Neural crest cell (in vitro differentiated cells): ENCODE results near the gene RRAD. TPM values are rescaled to one million over a fixed set of nuclear protein-coding genes. Genes with fewer than 3 reads are reported as not detected.
A peak's percentile ranks its signal among the peaks of the same experiment; 100 is the strongest.

Experiments used
- DNase-seq: peaks from one replicate; pipeline ENCODE4 v3.0.0; 2021; ENCODE audit warnings: low read depth, mixed read lengths, low spot score
- H3K27ac Mint-ChIP-seq: one replicate; pipeline ENCODE4 v1.8.0; 2021; ENCODE audit warnings: mild to moderate bottlenecking, mixed read lengths; ENCODE audit not compliant: unreplicated experiment
- H3K27me3 Mint-ChIP-seq: 2 replicates; pipeline ENCODE4 v1.8.0; 2021; ENCODE audit warnings: low read depth, mild to moderate bottlenecking, mixed read lengths
- H3K36me3 Mint-ChIP-seq: 2 replicates; pipeline ENCODE4 v1.8.0; 2021; ENCODE audit warnings: low read depth, mild to moderate bottlenecking, mixed read lengths
- H3K4me1 Mint-ChIP-seq: 2 replicates; pipeline ENCODE4 v1.8.0; 2021; ENCODE audit warnings: mixed read lengths
- H3K4me3 Mint-ChIP-seq: one replicate; pipeline ENCODE4 v1.8.0; 2021; ENCODE audit warnings: mild to moderate bottlenecking, mixed read lengths
- H3K9me3 Mint-ChIP-seq: 2 replicates; pipeline ENCODE4 v1.8.0; 2021; ENCODE audit warnings: mixed read lengths
- total RNA-seq: library from RNA; stranded (reverse); gene quantifications from 2 replicates; pipeline ENCODE4 v1.2.1, GENCODE V29; 2021
- TF ChIP-seq, protein P1 (sequence below): fragments of 200-600 bp; sonication (generic); conservative IDR thresholded peaks from 2 replicates; pipeline ENCODE4 v1.5.0; 2021; ENCODE audit warnings: antibody characterized with exemption, mild to moderate bottlenecking

The RRAD gene
- total RNA-seq, 1 donor from 2014 or later: 0.54 TPM

DNA sequence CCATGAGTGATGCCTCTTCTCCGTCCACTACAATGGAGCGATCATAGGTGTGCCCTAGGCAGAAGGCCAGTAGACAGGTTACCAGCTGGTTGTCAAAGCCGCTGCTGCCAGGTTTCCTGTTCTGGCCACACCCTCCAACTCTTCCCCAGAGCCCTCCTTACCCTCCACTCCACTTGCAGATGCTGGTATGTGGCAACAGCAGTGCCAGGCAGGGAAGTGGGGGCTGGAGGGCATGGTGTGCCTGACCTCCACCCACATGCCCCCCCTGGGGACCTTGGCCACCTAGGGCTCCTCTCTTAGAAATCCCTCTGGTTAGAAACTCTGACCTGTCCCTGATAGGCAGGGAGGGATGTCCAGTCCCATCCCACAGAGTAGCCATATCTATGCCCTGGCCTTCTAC, 1.5 kb downstream of the RRAD start:
- Mint-ChIP-seq H3K27me3 (peaks cover 75% of the 10 kb centered on the region), H3K4me3 (no peak overlapping the region)

DNA sequence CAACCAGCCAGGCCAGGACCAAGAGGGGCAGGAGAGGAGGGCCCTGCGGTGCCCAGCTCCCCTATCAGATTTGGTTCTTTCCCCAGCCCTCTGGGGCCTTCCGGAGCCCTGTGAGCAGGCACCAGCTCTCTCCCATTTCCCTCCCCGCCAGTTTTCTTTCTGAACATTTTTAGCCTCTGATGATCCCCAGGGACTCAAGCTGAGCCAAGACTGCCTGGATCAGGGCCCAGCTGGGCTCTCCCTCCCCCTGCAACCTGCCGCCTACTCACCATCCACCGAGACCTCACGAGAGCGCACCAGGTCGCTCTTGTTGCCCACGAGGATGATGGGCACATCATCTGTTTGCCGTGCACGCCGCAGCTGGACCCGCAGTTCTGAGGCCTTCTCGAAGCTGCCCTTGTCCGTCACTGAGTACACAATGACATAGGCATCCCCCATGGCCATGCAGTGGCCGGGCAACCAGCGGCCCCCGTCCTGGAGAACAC, 2.0 kb downstream of the RRAD start:
- no peaks in the 10 kb centered on the region for H3K36me3 Mint-ChIP-seq
- TF ChIP-seq, protein P1, sequence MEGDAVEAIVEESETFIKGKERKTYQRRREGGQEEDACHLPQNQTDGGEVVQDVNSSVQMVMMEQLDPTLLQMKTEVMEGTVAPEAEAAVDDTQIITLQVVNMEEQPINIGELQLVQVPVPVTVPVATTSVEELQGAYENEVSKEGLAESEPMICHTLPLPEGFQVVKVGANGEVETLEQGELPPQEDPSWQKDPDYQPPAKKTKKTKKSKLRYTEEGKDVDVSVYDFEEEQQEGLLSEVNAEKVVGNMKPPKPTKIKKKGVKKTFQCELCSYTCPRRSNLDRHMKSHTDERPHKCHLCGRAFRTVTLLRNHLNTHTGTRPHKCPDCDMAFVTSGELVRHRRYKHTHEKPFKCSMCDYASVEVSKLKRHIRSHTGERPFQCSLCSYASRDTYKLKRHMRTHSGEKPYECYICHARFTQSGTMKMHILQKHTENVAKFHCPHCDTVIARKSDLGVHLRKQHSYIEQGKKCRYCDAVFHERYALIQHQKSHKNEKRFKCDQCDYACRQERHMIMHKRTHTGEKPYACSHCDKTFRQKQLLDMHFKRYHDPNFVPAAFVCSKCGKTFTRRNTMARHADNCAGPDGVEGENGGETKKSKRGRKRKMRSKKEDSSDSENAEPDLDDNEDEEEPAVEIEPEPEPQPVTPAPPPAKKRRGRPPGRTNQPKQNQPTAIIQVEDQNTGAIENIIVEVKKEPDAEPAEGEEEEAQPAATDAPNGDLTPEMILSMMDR: no peak
- H3K27me3 Mint-ChIP-seq: peaks cover 70% of the 10 kb centered on the region
- peak overlapping the region; percentile 19 for H3K27ac Mint-ChIP-seq
- H3K4me1 Mint-ChIP-seq: peaks cover 7% of the 10 kb centered on the region
- DNase-seq: no peak
- H3K4me3 Mint-ChIP-seq: no peak overlapping the region
- no peaks in the 10 kb centered on the region for H3K9me3 Mint-ChIP-seq

More for the DNA sequence above, 1.5 kb downstream of the RRAD start:
- no peak for DNase-seq
- Mint-ChIP-seq H3K27ac (no peak overlapping the region), H3K36me3 (no peaks in the 10 kb centered on the region), H3K9me3 (no peaks in the 10 kb centered on the region), H3K4me1 (peaks cover 7% of the 10 kb centered on the region)
- TF ChIP-seq, protein P1: no peak

DNA sequence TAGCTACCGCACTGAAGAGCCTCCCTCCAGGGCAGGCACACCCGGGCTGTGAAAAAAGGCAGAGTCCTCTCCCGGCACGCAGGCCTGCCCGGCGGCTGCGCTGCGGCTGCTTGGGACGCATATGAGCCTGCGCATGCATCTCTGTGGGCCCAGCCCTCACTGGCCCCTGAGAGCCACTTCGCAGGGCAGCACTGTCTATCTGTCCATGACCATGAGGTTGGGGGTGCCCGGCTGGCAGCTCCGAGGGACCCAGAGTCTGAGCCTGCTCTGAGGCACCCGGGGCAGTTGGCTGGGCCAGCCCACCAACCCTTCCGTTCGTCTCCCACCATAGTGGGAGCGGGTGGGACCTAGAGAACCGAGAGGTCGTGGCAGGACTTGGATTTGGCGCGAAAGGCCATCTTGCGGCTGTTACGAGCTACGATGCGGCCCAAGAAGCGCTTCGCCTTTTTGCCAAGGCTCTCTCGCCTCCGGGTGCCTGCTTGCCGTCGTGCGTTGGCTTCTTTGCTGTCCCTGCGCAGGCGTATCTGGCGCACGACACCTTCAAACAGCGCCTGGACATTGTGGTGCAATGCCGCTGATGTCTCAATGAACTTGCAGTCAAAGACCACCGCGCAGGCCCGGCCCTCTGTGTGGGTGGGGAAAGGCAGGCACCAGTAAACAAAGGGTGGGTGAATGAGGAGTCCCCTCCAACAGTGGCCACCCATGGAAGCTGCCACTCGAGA, 3.4 kb downstream of the RRAD start:
- Mint-ChIP-seq H3K9me3 (no peaks in the 10 kb centered on the region), H3K36me3 (no peaks in the 10 kb centered on the region), H3K27ac (no peak overlapping the region), H3K27me3 (peaks cover 59% of the 10 kb centered on the region), H3K4me3 (no peak overlapping the region), H3K4me1 (peaks cover 7% of the 10 kb centered on the region)
- TF ChIP-seq, protein P1: no peak
- DNase-seq: no peak

DNA sequence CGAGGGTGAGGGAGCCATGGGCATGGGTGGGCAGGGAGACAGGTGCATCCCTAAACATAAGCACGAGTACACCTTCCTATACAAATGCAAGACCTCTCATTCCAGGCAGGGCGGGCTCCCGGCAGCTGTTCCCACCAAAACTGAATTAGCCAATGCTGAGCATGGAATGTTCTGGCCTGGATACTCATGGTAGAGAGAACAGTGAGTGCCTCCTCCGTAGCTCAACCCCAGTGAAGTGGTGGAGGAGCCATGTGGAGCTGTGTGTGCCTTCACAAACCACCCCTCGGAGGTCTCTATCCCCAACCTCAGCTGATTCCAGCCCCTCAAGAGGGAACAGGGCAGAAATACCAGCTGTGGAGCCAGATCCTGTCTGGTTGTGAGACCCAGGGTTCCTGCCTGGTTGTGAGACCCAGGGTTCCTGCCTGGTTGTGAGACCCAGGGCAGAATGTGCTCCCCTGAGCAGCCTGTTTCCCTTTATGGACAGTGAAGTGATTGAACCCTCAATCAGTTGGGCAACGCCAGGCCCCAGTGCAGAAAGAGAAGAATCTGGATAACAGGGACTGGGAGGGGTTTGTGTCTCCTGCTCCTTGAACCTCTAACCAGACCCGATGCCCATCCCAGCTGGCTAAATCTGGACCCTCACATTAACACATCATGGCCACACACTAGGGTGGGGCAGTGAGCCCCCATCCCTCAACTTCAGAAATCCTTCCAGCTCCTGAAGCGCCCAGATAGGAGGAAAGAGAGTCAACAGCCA, 4.2 kb downstream of the RRAD start:
- H3K27ac Mint-ChIP-seq: no peak overlapping the region
- TF ChIP-seq, protein P1: no peak
- H3K9me3 Mint-ChIP-seq: no peaks in the 10 kb centered on the region
- H3K4me1 Mint-ChIP-seq: peaks cover 7% of the 10 kb centered on the region
- peak overlapping the region; percentile 18 for H3K4me3 Mint-ChIP-seq
- peaks cover 51% of the 10 kb centered on the region for H3K27me3 Mint-ChIP-seq
- no peaks in the 10 kb centered on the region for H3K36me3 Mint-ChIP-seq
- DNase-seq: no peak

DNA sequence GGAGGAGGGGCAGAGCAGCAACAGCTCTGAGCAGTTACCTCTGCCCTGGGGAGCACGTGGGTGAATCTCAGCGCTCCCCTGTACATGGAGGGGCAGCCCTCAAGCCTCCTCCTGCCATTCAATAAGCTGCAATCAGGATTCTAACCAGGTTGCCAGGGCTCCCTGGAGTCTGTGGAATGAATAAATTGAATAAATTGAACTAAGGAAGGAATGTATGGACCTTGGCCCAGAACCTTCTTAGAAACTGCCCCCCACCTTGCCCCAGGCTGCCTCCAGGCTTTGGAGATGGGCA, 5.1 kb downstream of the RRAD start:
- H3K27ac Mint-ChIP-seq: no peak overlapping the region
- H3K9me3 Mint-ChIP-seq: no peaks in the 10 kb centered on the region
- DNase-seq: no peak
- H3K4me1 Mint-ChIP-seq: peaks cover under 1% of the 10 kb centered on the region
- H3K36me3 Mint-ChIP-seq: no peaks in the 10 kb centered on the region
- no peak overlapping the region for H3K4me3 Mint-ChIP-seq
- TF ChIP-seq, protein P1: no peak
- peaks cover 43% of the 10 kb centered on the region for H3K27me3 Mint-ChIP-seq
